ENCODE results near the gene DUSP2.

DNA sequence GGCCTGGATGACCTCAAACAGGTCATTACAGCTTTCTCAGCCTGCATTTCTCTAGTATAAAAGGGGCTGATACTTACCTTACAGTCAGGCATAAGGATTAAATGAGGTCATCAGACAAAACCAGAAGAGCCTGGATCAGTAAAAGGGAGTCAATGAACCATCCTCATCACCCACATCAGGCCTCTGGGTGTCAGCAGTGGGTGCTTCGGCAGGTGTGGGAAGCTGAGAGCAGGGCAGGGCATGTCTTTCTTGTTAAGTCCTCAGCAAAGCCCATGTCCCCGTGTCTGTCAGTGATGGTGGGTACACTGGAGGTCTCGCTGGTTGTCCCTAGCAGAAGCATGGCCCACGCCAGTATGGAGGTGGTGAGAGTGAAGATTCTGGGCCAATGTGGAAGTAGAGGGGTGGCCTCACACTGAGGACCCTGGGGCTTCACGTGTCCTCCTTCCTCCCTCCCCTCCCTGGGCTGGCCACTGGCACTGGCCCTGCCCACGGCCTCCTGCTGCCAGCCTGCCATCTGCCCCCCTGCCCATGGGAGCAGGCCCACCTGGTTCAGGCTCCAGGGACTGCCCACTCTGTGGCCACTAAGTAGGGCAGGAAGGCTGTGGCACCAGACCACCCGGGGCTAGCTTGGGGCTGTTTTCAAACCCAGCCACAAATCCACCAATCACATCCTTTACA is 33.3 kb downstream of the DUSP2 start:
- TF ChIP-seq, protein P1, sequence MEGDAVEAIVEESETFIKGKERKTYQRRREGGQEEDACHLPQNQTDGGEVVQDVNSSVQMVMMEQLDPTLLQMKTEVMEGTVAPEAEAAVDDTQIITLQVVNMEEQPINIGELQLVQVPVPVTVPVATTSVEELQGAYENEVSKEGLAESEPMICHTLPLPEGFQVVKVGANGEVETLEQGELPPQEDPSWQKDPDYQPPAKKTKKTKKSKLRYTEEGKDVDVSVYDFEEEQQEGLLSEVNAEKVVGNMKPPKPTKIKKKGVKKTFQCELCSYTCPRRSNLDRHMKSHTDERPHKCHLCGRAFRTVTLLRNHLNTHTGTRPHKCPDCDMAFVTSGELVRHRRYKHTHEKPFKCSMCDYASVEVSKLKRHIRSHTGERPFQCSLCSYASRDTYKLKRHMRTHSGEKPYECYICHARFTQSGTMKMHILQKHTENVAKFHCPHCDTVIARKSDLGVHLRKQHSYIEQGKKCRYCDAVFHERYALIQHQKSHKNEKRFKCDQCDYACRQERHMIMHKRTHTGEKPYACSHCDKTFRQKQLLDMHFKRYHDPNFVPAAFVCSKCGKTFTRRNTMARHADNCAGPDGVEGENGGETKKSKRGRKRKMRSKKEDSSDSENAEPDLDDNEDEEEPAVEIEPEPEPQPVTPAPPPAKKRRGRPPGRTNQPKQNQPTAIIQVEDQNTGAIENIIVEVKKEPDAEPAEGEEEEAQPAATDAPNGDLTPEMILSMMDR (IDR thresholded peaks at IDR 0.05): no peak
- TF ChIP-seq POLR2A (IDR thresholded peaks at IDR 0.05): no peak
